Measurements from ENCODE around the gene METTL24. TPM values are rescaled to one million over a fixed set of nuclear protein-coding genes. Genes with fewer than 3 reads are reported as not detected.

Gene METTL24
- total and polyA plus RNA-seq, 10 of the 15 experiments (the other 5 are each of a cell fraction or from before 2014, with no cell fraction given), result 0.20 TPM; not detected in 9

- no peak for TF ChIP-seq BRCA1 (IDR thresholded peaks at IDR 0.05; ENCODE audit: low read depth, low read length)
- no peak for TF ChIP-seq PAX8 (IDR thresholded peaks at IDR 0.05)
- no peak for TF ChIP-seq RCOR1 (conservative IDR thresholded peaks at IDR 0.05; ENCODE audit: low read depth, low read length)
- TF ChIP-seq CBX5 (IDR thresholded peaks at IDR 0.05; ENCODE audit: low read depth), result 0 out of 2 replicates have a peak, but pooled peaks have one; percentile 32
Measured at GRCh38 chr6:110233770-110234374, 124.3 kb downstream of the METTL24 start (continued).

GRCh38 chr6:110232450-110232849 lies 125.7 kb downstream of the METTL24 start:
- no peaks in the 10 kb centered on the region; a peak in 2 of 4 replicates for H3K36me3 ChIP-seq (ENCODE audit: control insufficient read depth in 2 of 2, insufficient read depth in 2 of 2, low read length in 1 of 2)

GRCh38 chr6:110226261-110226660 lies 131.9 kb downstream of the METTL24 start:
- ChIA-PET SMC1A (ENCODE audit: uncharacterized antibody, unreplicated experiment) (interaction anchor here (0.8 kb wide), 1 partner anchor 15 kb away, joined by 4 read pairs; no protein-coding TSS in a partner anchor), POLR2A (no interaction called here)
- in situ Hi-C loops (cut with MboI), result no loop called here
- TF ChIP-seq IKZF1 (conservative IDR thresholded peaks at IDR 0.05) (no peak), CEBPB (IDR thresholded peaks at IDR 0.05; ENCODE audit: borderline replicate concordance in 1 of 2, low read depth in 2 of 2, low read length in 2 of 2) (no peak), SRF (IDR thresholded peaks at IDR 0.05; ENCODE audit: low read depth in 2 of 2, low read length in 2 of 2) (no peak), RB1 (IDR thresholded peaks at IDR 0.05; ENCODE audit: borderline replicate concordance) (no peak), NFIC (IDR thresholded peaks at IDR 0.05; ENCODE audit: low read depth, low read length) (no peak), DPF2 (IDR thresholded peaks at IDR 0.05) (no peak)
- TF ChIP-seq, protein P1, sequence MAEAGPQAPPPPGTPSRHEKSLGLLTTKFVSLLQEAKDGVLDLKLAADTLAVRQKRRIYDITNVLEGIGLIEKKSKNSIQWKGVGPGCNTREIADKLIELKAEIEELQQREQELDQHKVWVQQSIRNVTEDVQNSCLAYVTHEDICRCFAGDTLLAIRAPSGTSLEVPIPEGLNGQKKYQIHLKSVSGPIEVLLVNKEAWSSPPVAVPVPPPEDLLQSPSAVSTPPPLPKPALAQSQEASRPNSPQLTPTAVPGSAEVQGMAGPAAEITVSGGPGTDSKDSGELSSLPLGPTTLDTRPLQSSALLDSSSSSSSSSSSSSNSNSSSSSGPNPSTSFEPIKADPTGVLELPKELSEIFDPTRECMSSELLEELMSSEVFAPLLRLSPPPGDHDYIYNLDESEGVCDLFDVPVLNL (IDR thresholded peaks at IDR 0.05; ENCODE audit: low read depth, low read length), result no peak

More at GRCh38 chr6:110232450-110232849, 125.7 kb downstream of the METTL24 start:
- BruUV-seq (replicated peaks), result no TSS peak
- Histone ChIP-seq H3K27ac (ENCODE audit: control insufficient read depth, insufficient read depth) (no peak overlapping the region), H2AFZ (ENCODE audit: control insufficient read depth, low read depth, low read length) (no peak overlapping the region), H3K9me3 (replicated peaks; ENCODE audit: control insufficient read depth, insufficient read depth, low read length) (no peaks in the 10 kb centered on the region), H3K4me1 (ENCODE audit: control insufficient read depth, insufficient read depth, low read length) (peaks cover 5% of the 10 kb centered on the region; the same call in 1 of the 2 replicates), H3K4me3 (no peak overlapping the region), H3K9ac (ENCODE audit: control insufficient read depth, insufficient read depth, low read length) (no peak overlapping the region), H3K4me2 (ENCODE audit: control insufficient read depth, insufficient read depth) (no peak overlapping the region), H3K27me3 (replicated peaks in 1 of 2; ENCODE audit: control insufficient read depth in 2 of 2, insufficient read depth in 2 of 2, low read length in 1 of 2) (no peaks in the 10 kb centered on the region), H3K79me2 (ENCODE audit: control insufficient read depth, insufficient read depth, low read length) (no peaks in the 10 kb centered on the region), H4K20me1 (ENCODE audit: control insufficient read depth, insufficient read depth) (no peaks in the 10 kb centered on the region)
- ChIA-PET CTCF (no interaction called here), RAD21 (ENCODE audit: unreplicated experiment) (no interaction called here), POLR2A (no interaction called here), SMC1A (ENCODE audit: uncharacterized antibody, unreplicated experiment) (no interaction called here)
- FAIRE-seq (no peak), ATAC-seq (no peak), DNase-seq (ENCODE audit: low read depth, low spot score) (no peak)
- in situ Hi-C loops (cut with MboI) (no loop called here), intact Hi-C loops (cut with micrococcal nuclease; ENCODE audit: unreplicated experiment) (no loop called here)
- TF ChIP-seq CBFB (IDR thresholded peaks at IDR 0.05; ENCODE audit: low read depth), result no peak
- 93% methylated on average over 2 of the region's 2 CpGs for WGBS (ENCODE audit: insufficient coverage, insufficient replicate concordance, low lambda C conversion rate, missing lambda C conversion rate)

More at GRCh38 chr6:110226261-110226660, 131.9 kb downstream of the METTL24 start:
- H3K4me2 ChIP-seq (ENCODE audit: control insufficient read depth, insufficient read depth), result no peak overlapping the region
- H4K20me1 ChIP-seq (ENCODE audit: control insufficient read depth, insufficient read depth), result no peaks in the 10 kb centered on the region
- 100% methylated on average over 1 of the region's 1 CpG for WGBS (ENCODE audit: insufficient coverage, insufficient replicate concordance, low lambda C conversion rate, missing lambda C conversion rate)
- no peaks in the 10 kb centered on the region for H3K27me3 ChIP-seq (replicated peaks in 1 of 2; ENCODE audit: control insufficient read depth in 2 of 2, insufficient read depth in 2 of 2, low read length in 1 of 2)
- no peak for ATAC-seq
- BruUV-seq (replicated peaks), result no TSS peak
- no peaks in the 10 kb centered on the region for H3K9me3 ChIP-seq (replicated peaks; ENCODE audit: control insufficient read depth, insufficient read depth, low read length)
- no peak overlapping the region for H3K27ac ChIP-seq (ENCODE audit: control insufficient read depth, insufficient read depth)
- H3K36me3 ChIP-seq (ENCODE audit: control insufficient read depth in 2 of 2, insufficient read depth in 2 of 2, low read length in 1 of 2), result peaks cover 0 to 2% of the 10 kb centered on the region in 2 experiments; a peak in 2 of 4 replicates
- RAD21 ChIA-PET (ENCODE audit: unreplicated experiment), result interaction anchor here (1.0 kb wide), 1 partner anchor 19 kb away, joined by 3 read pairs; no protein-coding TSS in a partner anchor
- H3K9ac ChIP-seq (ENCODE audit: control insufficient read depth, insufficient read depth, low read length), result no peak overlapping the region
- H3K4me3 ChIP-seq, result no peak overlapping the region
- no peaks in the 10 kb centered on the region for H3K4me1 ChIP-seq (ENCODE audit: control insufficient read depth, insufficient read depth, low read length)
- intact Hi-C loops (cut with micrococcal nuclease; ENCODE audit: unreplicated experiment), result no loop called here
- no peaks in the 10 kb centered on the region for H3K79me2 ChIP-seq (ENCODE audit: control insufficient read depth, insufficient read depth, low read length)
- CTCF ChIA-PET, result interaction anchor here (1.2 kb wide), 1 partner anchor 18 kb away, joined by 3 read pairs; no protein-coding TSS in a partner anchor
- DNase-seq (ENCODE audit: low read depth, low spot score), result no peak
- H2AFZ ChIP-seq (ENCODE audit: control insufficient read depth, low read depth, low read length), result no peak overlapping the region
- no peak for FAIRE-seq

Measured in GM12878 (cell line).